WTC11 (cell line): ENCODE results near the gene SNRPD3.

Experiments used
- GABPB1 ChIP-seq: sonication (generic); formaldehyde crosslinking; IDR thresholded peaks from 2 replicates; pipeline ENCODE4 v1.8.1; 2023; ENCODE audit warnings: mild to moderate bottlenecking, missing genetic modification reagents
- NR2C2 ChIP-seq: sonication (generic); formaldehyde crosslinking; IDR thresholded peaks from 2 replicates; pipeline ENCODE4 v1.8.0; 2022; ENCODE audit warnings: mild to moderate bottlenecking, missing genetic modification reagents
- ZNF317 ChIP-seq: sonication (generic); formaldehyde crosslinking; IDR thresholded peaks from 2 replicates; pipeline ENCODE4 v1.8.1; 2023; ENCODE audit warnings: low read depth, mild to moderate bottlenecking, moderate library complexity, missing genetic modification reagents, borderline replicate concordance
- TF ChIP-seq, protein P1 (sequence below): sonication (generic); formaldehyde crosslinking; IDR thresholded peaks from 2 replicates; pipeline ENCODE4 v1.8.1; 2022; ENCODE audit warnings: low read depth, missing genetic modification reagents, borderline replicate concordance
- TF ChIP-seq, protein P2 (sequence below): fragments of 200-600 bp; IDR thresholded peaks from 2 replicates; pipeline ENCODE4 v1.8.0; 2022; ENCODE audit warnings: antibody characterized with exemption

DNA sequence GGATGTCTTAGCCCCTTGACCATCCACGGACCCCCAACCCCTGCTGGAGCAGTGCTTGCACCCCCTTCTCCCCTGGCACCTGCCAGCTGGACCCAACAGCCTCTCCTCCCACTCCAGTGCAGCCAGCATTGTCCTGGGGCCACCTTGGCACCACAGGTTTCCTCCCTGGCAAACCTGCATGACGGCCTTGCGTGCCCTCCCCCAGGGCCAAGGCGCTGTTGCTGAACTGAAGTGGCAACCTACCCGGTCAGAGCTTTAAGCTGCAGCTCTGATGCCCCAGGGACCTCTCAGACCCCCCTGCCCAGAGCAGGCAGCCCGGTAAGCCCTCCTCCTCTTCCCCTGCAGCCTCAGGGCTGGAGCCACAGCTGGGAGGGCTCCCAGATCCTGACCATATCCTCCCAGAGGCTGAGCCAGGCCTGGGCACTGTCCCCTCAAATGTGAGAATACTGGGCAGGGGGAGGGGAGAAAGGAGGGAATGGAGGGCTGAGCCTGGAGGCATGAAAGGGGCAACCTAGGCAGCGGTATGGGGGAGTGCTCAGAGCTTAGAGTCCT is 38.8 kb downstream of the SNRPD3 start:
- TF ChIP-seq, protein P1, sequence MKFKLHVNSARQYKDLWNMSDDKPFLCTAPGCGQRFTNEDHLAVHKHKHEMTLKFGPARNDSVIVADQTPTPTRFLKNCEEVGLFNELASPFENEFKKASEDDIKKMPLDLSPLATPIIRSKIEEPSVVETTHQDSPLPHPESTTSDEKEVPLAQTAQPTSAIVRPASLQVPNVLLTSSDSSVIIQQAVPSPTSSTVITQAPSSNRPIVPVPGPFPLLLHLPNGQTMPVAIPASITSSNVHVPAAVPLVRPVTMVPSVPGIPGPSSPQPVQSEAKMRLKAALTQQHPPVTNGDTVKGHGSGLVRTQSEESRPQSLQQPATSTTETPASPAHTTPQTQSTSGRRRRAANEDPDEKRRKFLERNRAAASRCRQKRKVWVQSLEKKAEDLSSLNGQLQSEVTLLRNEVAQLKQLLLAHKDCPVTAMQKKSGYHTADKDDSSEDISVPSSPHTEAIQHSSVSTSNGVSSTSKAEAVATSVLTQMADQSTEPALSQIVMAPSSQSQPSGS (CRISPR knock-in tag): no peak
- TF ChIP-seq, protein P2, sequence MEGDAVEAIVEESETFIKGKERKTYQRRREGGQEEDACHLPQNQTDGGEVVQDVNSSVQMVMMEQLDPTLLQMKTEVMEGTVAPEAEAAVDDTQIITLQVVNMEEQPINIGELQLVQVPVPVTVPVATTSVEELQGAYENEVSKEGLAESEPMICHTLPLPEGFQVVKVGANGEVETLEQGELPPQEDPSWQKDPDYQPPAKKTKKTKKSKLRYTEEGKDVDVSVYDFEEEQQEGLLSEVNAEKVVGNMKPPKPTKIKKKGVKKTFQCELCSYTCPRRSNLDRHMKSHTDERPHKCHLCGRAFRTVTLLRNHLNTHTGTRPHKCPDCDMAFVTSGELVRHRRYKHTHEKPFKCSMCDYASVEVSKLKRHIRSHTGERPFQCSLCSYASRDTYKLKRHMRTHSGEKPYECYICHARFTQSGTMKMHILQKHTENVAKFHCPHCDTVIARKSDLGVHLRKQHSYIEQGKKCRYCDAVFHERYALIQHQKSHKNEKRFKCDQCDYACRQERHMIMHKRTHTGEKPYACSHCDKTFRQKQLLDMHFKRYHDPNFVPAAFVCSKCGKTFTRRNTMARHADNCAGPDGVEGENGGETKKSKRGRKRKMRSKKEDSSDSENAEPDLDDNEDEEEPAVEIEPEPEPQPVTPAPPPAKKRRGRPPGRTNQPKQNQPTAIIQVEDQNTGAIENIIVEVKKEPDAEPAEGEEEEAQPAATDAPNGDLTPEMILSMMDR: no peak
- TF ChIP-seq GABPB1 (CRISPR knock-in tag) (no peak), NR2C2 (CRISPR knock-in tag) (no peak), ZNF317 (no peak)
